ENCODE data around the gene MAP7.

Gene MAP7

DNA sequence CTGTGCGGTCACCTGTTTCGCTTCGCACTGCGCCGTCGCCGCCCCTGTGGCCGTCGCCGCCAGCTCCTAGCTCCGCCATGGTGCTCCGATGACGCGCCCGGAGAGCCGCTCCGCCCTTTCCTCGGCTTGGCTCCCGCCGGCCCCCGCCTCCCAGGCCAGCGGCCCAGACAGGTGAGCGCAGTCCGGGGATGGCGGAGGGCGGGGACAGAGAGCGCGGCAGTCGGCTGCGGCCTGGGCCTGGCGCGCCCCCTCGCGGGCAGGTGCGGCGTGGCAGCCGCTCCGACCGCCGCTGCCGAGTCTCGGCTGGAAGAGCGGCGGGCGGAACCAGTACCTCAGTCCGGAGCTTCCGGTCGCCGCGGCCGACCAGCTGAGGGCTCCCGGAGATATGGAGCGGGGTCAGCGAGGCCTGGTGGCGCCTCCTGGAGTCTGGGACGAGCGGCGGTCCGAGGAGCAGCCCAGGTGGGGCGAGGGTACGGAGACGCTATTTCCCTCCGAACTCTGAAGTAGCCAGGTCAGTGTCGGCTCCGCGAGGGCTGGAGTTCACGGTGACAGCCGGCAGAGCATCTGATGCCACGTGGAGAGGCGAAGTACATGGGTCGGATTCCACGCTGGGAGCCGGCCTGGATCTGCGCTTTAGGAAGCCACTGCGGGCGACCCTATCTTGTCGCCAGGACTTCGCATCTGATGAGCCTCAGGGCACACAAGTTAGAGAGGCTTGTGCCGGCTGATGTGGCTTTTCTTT, at the start of gene MAP7:
Gene MAP7, minus strand, starts transcription at position 93 of the 742 bp plus-strand sequence. Its CDS starts 14 bp downstream, at position 79.
- Histone ChIP-seq H3K4me3 (ENCODE audit: low read length) (peak within 1 kb of the TSS; percentile 91), H3K9me3 (replicated peaks; ENCODE audit: insufficient read depth, low read length) (no peaks in the 10 kb centered on the region), H3K9ac (ENCODE audit: low read length) (peak within 1 kb of the TSS; percentile 56), H3K36me3 (replicated peaks; ENCODE audit: insufficient read depth, low read length) (no peaks in the 10 kb centered on the region), H2AFZ (ENCODE audit: low read length) (peak within 1 kb of the TSS; percentile 84), H3K9me2 (replicated peaks; ENCODE audit: insufficient read depth, low read length) (no peaks in the 10 kb centered on the region), H4K20me1 (ENCODE audit: insufficient read depth, low read length) (no peaks in the 10 kb centered on the region), H3K27me3 (replicated peaks; ENCODE audit: insufficient read depth, low read length) (no peaks in the 10 kb centered on the region), H3K27ac (ENCODE audit: low read length) (no peak within 1 kb of the TSS), H3K4me1 (ENCODE audit: low read length) (0 out of 2 replicates have a peak, but pooled peaks cover 7% of the 10 kb centered on the region), H3K79me2 (ENCODE audit: low read length) (peaks cover 7% of the 10 kb centered on the region; the same call in 1 of the 2 replicates), H3K4me2 (ENCODE audit: low read depth, low read length) (peak within 1 kb of the TSS; percentile 79), H3F3A (ENCODE audit: insufficient read depth, low read length) (peaks cover 6% of the 10 kb centered on the region; the same call in 1 of the 2 replicates)
- TF ChIP-seq, protein P1, sequence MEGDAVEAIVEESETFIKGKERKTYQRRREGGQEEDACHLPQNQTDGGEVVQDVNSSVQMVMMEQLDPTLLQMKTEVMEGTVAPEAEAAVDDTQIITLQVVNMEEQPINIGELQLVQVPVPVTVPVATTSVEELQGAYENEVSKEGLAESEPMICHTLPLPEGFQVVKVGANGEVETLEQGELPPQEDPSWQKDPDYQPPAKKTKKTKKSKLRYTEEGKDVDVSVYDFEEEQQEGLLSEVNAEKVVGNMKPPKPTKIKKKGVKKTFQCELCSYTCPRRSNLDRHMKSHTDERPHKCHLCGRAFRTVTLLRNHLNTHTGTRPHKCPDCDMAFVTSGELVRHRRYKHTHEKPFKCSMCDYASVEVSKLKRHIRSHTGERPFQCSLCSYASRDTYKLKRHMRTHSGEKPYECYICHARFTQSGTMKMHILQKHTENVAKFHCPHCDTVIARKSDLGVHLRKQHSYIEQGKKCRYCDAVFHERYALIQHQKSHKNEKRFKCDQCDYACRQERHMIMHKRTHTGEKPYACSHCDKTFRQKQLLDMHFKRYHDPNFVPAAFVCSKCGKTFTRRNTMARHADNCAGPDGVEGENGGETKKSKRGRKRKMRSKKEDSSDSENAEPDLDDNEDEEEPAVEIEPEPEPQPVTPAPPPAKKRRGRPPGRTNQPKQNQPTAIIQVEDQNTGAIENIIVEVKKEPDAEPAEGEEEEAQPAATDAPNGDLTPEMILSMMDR (IDR thresholded peaks at IDR 0.05; ENCODE audit: low read length): peak; percentile 79
- TF ChIP-seq EZH2phosphoT487 (IDR thresholded peaks at IDR 0.05; ENCODE audit: low read length): no peak
- DNase-seq: peak; percentile 90

DNA sequence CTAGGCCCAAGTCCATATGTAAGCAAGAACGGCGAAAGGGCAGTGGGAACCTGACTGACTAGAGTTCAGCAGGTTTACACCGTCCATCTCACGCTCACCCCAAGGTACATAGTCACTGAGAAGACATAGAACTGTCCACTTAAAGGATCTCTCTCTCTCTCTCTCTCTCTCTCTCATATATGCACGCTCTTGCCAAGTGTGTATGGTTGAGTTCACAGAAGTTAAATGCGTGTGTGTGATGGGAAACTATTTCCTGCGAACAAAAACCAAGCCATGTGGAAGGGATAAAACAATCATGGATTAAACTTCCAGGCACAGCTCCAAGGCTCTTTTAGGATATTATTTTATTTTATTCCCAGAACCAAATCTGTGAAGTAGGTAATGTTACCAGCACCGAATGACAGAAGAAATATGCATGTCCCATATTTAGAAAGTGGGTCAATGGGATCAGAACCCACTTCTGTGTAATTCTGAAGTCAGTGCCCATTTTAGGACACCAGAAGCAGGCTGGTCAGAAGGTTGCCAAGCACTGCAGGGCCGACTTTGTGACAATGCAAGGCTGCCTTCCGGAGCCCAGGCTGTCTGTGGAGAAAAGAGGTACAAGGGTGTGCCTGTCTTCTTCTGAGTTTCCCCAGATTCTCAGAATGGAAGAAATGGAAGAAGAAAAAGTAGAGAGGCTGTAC, 49.2 kb upstream of the MAP7 start:
- H3K4me1 ChIP-seq (ENCODE audit: low read length): peaks cover 13% of the 10 kb centered on the region
- H3K36me3 ChIP-seq (replicated peaks; ENCODE audit: insufficient read depth, low read length): no peaks in the 10 kb centered on the region
- no peak overlapping the region for H3K4me3 ChIP-seq (ENCODE audit: low read length)
- DNase-seq: no peak
- no peak overlapping the region for H3K27ac ChIP-seq (ENCODE audit: low read length)
- H3K27me3 ChIP-seq (replicated peaks; ENCODE audit: insufficient read depth, low read length): no peaks in the 10 kb centered on the region
- H3K9me2 ChIP-seq (replicated peaks; ENCODE audit: insufficient read depth, low read length): no peaks in the 10 kb centered on the region
- H2AFZ ChIP-seq (ENCODE audit: low read length): no peak overlapping the region
- H3K9me3 ChIP-seq (replicated peaks; ENCODE audit: insufficient read depth, low read length): no peaks in the 10 kb centered on the region
- no peak overlapping the region for H3K4me2 ChIP-seq (ENCODE audit: low read depth, low read length)
- TF ChIP-seq EZH2 (optimal IDR thresholded peaks at IDR 0.05; ENCODE audit: low read depth, low read length): no peak
- no peaks in the 10 kb centered on the region for H4K20me1 ChIP-seq (ENCODE audit: insufficient read depth, low read length)
- no peaks in the 10 kb centered on the region for H3K79me2 ChIP-seq (ENCODE audit: low read length)
- H3F3A ChIP-seq (ENCODE audit: insufficient read depth, low read length): peaks cover 1% of the 10 kb centered on the region
- no peak overlapping the region for H3K9ac ChIP-seq (ENCODE audit: low read length)

DNA sequence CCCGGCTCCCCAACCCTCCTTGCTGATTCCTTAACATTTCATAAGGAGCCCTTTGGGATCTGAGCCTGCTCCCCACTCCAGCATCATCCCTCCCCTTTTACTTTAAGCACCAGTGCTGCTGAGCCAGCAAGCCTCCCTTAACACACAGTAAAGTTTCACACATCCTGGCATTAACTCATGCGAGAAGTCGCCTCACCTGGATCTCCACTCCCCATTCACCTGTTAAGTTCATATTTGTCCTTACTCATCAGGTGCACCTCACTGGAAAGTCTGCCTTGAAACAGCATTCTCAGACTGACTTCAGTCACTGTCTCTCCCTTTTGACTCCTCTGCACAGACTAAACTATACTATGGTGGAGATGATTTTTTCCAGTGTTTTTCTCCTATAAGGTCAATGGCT, 47.8 kb upstream of the MAP7 start:
- Histone ChIP-seq H3K27me3 (replicated peaks; ENCODE audit: insufficient read depth, low read length) (no peaks in the 10 kb centered on the region), H3K4me2 (ENCODE audit: low read depth, low read length) (no peak overlapping the region), H3K9ac (ENCODE audit: low read length) (no peak overlapping the region), H3K36me3 (replicated peaks; ENCODE audit: insufficient read depth, low read length) (no peaks in the 10 kb centered on the region), H2AFZ (ENCODE audit: low read length) (no peak overlapping the region), H3K79me2 (ENCODE audit: low read length) (no peaks in the 10 kb centered on the region), H3K9me2 (replicated peaks; ENCODE audit: insufficient read depth, low read length) (no peaks in the 10 kb centered on the region), H3K4me3 (ENCODE audit: low read length) (no peak overlapping the region), H3K27ac (ENCODE audit: low read length) (no peak overlapping the region), H3K9me3 (replicated peaks; ENCODE audit: insufficient read depth, low read length) (no peaks in the 10 kb centered on the region), H4K20me1 (ENCODE audit: insufficient read depth, low read length) (no peaks in the 10 kb centered on the region), H3F3A (ENCODE audit: insufficient read depth, low read length) (peaks cover 6% of the 10 kb centered on the region), H3K4me1 (ENCODE audit: low read length) (peaks cover 22% of the 10 kb centered on the region)
- TF ChIP-seq EZH2 (optimal IDR thresholded peaks at IDR 0.05; ENCODE audit: low read depth, low read length) (no peak), EZH2phosphoT487 (IDR thresholded peaks at IDR 0.05; ENCODE audit: low read length) (no peak)
- TF ChIP-seq, protein P1 (IDR thresholded peaks at IDR 0.05; ENCODE audit: low read length): no peak
- no peak for DNase-seq

Data from MM.1S (cell line).